Left lung (tissue), 10 donors: ENCODE data around the gene TSNAX. TPM values are rescaled to one million over a fixed set of nuclear protein-coding genes. Genes with fewer than 3 reads are reported as not detected.
"Not testable (repeated sequence)": the region's sequence is repeated elsewhere in the genome, so short reads cannot be mapped to it uniquely, and the experiment has no call there.

Source experiments
- ATAC-seq: fragments of 200-7000 bp; cut with Tn5 transposase; one replicate; pipeline ENCODE4 v1.9.1; 2020; ENCODE audit warnings: moderate library complexity
- DNase-seq, 4 donors: peaks; one replicate each; pipeline ENCODE4 v3.0.0-alpha.2; 2013 to 2020
- H3K27ac ChIP-seq, 2 donors: fragments of 200-600 bp; sonication (generic) in 1 of 2; one replicate each; pipeline versions ENCODE4 v1.5.0 to v1.8.0; 2020 to 2021
- H3K27me3 ChIP-seq, 2 donors: fragments of 200-600 bp; sonication (generic) in 1 of 2; one replicate each; pipeline versions ENCODE4 v1.5.0 to v1.8.0; 2020 to 2021
- H3K36me3 ChIP-seq, 2 donors: fragments of 200-600 bp; sonication (generic) in 1 of 2; one replicate each; pipeline versions ENCODE4 v1.5.0 to v1.8.0; 2020 to 2021
- H3K4me1 ChIP-seq, 2 donors: fragments of 200-600 bp; one replicate each; pipeline ENCODE4 v1.8.0; 2021
- H3K4me3 ChIP-seq, 2 donors: fragments of 200-600 bp; sonication (generic) in 1 of 2; one replicate each; pipeline versions ENCODE4 v1.5.0 to v1.8.0; 2020 to 2021; ENCODE audit warnings: mild to moderate bottlenecking in 1 of 2
- H3K9me3 ChIP-seq, 2 donors: fragments of 200-600 bp; sonication (generic) in 1 of 2; one replicate each; pipeline versions ENCODE4 v1.5.0 to v1.8.0; 2020 to 2021
- CTCF ChIP-seq, 2 donors: fragments of 200-600 bp; sonication (generic) in 1 of 2; IDR thresholded peaks; one replicate each; pipeline versions ENCODE4 v1.5.0 to v1.8.0; 2021; ENCODE audit warnings: antibody characterized with exemption in 2 of 2
- intact Hi-C, 2 donors: fragments of 100-400 bp; cut with DNase I; formaldehyde crosslinking; loops; one replicate each; pipeline versions ENCODE4 v1.11.2 to v1.14.2; 2022
- polyA plus RNA-seq, 6 donors: library from polyadenylated mRNA; unstranded; fragments of 120-200 nt; gene quantifications; one replicate each; pipeline ENCODE4 v1.2.1, GENCODE V29; 2013; ENCODE audit not compliant: insufficient read length in 6 of 6
- total RNA-seq, 2 donors: library from RNA; stranded (reverse); fragmentation: NEBNext Ultra II Directional; extraction: Animal tissue kit (Norgen Biotek cat#: 25700); gene quantifications; one replicate each; pipeline ENCODE4 v1.2.1, GENCODE V29; 2021
- donor health status: DM: no; HTN: yes; CAD: no.
- donor health status: DM: no; HTN: no; CAD: no.

The TSNAX gene
- total and polyA plus RNA-seq, 8 donors, result 29.1 to 63.7 (median 52.0) TPM

GRCh38 chr1:231497629-231498152 is 30.8 kb upstream of the TSNAX start:
- intact Hi-C loops, result no loop called here
- DNase-seq (no peak), ATAC-seq (no peak)
- Histone ChIP-seq H3K27ac (no peak overlapping the region), H3K4me3 (no peak overlapping the region), H3K4me1 (no peaks in the 10 kb centered on the region), H3K9me3 (peaks cover 0 to 26% of the 10 kb centered on the region in 2 donors), H3K36me3 (no peaks in the 10 kb centered on the region), H3K27me3 (no peaks in the 10 kb centered on the region)
- no peak for TF ChIP-seq CTCF (IDR thresholded peaks at IDR 0.05)

GRCh38 chr1:231499148-231499763 is 29.2 kb upstream of the TSNAX start:
- H3K4me1 ChIP-seq, result no peaks in the 10 kb centered on the region
- H3K4me3 ChIP-seq, result no peak overlapping the region
- intact Hi-C loops, result no loop called here
- ATAC-seq (no peak), DNase-seq (no peak)
- no peaks in the 10 kb centered on the region for H3K27me3 ChIP-seq
- H3K27ac ChIP-seq, result no peak overlapping the region
- no peak for TF ChIP-seq CTCF (IDR thresholded peaks at IDR 0.05)
- H3K9me3 ChIP-seq, result peaks cover 0 to 28% of the 10 kb centered on the region in 2 donors
- no peaks in the 10 kb centered on the region for H3K36me3 ChIP-seq

- Histone ChIP-seq H3K9me3 (peaks cover 0 to 28% of the 10 kb centered on the region in 2 donors), H3K27me3 (no peaks in the 10 kb centered on the region), H3K4me3 (no peak overlapping the region), H3K27ac (no peak overlapping the region), H3K4me1 (no peaks in the 10 kb centered on the region), H3K36me3 (no peaks in the 10 kb centered on the region)
- no peak for ATAC-seq
- intact Hi-C loops, result no loop called here
- TF ChIP-seq CTCF (IDR thresholded peaks at IDR 0.05), result no peak
- no peak for DNase-seq
Observed at GRCh38 chr1:231500666-231501065, 27.8 kb upstream of the TSNAX start.

- H3K27ac ChIP-seq, H3K4me1 ChIP-seq, H3K4me3 ChIP-seq, H3K36me3 ChIP-seq, ATAC-seq, DNase-seq, intact Hi-C loops, H3K27me3 ChIP-seq: not testable (repeated sequence)
- H3K9me3 ChIP-seq, result peaks cover 0 to 27% of the 10 kb centered on the region in 2 donors
Observed at GRCh38 chr1:231503168-231503567, 25.3 kb upstream of the TSNAX start.

- H3K27ac ChIP-seq, result no peak overlapping the region
- no peaks in the 10 kb centered on the region for H3K4me1 ChIP-seq
- no peak for TF ChIP-seq CTCF (IDR thresholded peaks at IDR 0.05)
- no peak for DNase-seq
- no peaks in the 10 kb centered on the region for H3K27me3 ChIP-seq
- H3K36me3 ChIP-seq, result no peaks in the 10 kb centered on the region
- no peak for ATAC-seq
- H3K9me3 ChIP-seq, result peaks cover 0 to 3% of the 10 kb centered on the region in 2 donors
- H3K4me3 ChIP-seq, result no peak overlapping the region
- intact Hi-C loops, result no loop called here
Observed at GRCh38 chr1:231507476-231508355, 20.8 kb upstream of the TSNAX start.
